ENCODE data around the gene ASIC4.

Gene ASIC4

DNA sequence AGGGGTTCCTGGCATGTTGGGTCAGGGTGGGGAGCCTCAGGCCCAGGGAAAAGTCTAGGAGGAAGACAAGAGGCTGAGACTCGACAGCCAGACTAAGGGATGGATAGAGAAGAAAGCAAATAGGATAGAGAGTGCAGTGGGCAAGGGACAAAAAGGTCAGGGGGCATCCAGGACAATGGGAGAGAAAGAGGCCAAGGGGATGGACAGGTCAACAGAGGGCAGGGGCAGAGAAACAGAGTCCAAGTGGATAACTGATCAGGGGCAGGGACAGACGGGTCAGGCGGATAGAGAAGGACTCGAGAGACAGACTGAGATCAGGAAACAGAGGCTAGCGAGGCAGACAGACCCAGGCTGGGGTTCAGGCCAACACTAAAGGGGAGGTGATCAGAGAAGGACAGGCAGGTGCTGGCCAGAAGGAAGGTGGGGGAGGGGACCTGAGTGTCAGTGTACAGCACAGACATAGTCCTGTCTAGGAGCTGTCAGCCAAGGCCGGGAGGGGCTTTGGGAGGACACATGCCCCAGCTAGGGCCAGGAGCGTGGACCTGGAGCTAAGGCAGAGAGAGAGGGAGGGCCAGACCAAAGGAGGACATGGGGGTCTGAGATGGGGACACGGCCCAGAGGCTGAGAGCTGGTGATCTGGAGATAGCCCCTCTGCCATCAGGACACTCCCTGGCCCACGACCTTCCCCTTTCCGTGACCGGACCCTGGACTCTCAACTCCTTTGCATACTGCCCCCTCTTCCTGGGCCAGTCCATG is 12.2 kb downstream of the ASIC4 start:
- in situ Hi-C loops (cut with MboI; ENCODE audit: low sequenced_read_pairs, unreplicated experiment) = no loop called here
- TF ChIP-seq, protein P1, sequence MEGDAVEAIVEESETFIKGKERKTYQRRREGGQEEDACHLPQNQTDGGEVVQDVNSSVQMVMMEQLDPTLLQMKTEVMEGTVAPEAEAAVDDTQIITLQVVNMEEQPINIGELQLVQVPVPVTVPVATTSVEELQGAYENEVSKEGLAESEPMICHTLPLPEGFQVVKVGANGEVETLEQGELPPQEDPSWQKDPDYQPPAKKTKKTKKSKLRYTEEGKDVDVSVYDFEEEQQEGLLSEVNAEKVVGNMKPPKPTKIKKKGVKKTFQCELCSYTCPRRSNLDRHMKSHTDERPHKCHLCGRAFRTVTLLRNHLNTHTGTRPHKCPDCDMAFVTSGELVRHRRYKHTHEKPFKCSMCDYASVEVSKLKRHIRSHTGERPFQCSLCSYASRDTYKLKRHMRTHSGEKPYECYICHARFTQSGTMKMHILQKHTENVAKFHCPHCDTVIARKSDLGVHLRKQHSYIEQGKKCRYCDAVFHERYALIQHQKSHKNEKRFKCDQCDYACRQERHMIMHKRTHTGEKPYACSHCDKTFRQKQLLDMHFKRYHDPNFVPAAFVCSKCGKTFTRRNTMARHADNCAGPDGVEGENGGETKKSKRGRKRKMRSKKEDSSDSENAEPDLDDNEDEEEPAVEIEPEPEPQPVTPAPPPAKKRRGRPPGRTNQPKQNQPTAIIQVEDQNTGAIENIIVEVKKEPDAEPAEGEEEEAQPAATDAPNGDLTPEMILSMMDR (IDR thresholded peaks at IDR 0.05; ENCODE audit: borderline replicate concordance, control extremely low read depth, extremely low read depth, insufficient read depth, missing control alignments) = no peak
- DNase-seq (ENCODE audit: low spot score) = no peak

DNA sequence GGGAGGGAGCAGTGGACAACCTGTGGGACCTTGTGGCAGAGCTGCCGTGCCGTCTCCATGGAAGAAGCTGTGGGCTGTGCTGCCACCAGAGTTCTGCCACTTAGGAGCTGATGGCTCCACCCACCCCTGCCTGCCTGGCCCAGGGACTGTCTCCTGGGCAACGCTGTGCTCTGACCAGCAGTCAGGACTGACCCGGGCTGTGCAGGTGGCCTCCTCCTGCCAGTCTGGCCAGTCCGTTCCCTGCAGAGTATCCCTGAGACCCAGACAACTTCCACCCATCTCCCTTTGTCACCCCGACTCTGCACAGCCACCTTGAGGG is 12.8 kb downstream of the ASIC4 start:
- TF ChIP-seq, protein P1 (IDR thresholded peaks at IDR 0.05; ENCODE audit: borderline replicate concordance, control extremely low read depth, extremely low read depth, insufficient read depth, missing control alignments) = no peak
- in situ Hi-C loops (cut with MboI; ENCODE audit: low sequenced_read_pairs, unreplicated experiment) = no loop called here
- DNase-seq (ENCODE audit: low spot score) = no peak

DNA sequence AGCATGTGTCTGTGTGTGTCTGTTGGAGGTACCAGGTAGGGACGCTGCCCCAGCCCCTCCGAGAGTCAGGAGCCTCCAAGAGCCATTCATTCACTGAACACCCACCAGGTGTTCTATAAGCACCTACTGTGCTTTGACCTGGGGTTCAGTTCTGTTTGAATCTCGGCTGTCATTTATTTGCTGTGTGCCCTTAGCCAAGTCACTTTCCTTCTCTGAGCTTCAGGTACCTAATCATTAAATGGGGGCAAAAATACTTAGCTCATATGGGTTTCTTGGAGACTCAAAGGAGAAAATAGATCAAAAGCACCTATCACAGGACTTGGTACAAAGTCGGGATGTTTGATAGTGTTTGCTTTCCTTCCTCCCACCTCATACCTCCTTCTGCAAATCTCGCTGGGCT is 13.2 kb downstream of the ASIC4 start:
- TF ChIP-seq, protein P1 (IDR thresholded peaks at IDR 0.05; ENCODE audit: borderline replicate concordance, control extremely low read depth, extremely low read depth, insufficient read depth, missing control alignments) = no peak
- DNase-seq (ENCODE audit: low spot score) = no peak
- in situ Hi-C loops (cut with MboI; ENCODE audit: low sequenced_read_pairs, unreplicated experiment) = no loop called here

DNA sequence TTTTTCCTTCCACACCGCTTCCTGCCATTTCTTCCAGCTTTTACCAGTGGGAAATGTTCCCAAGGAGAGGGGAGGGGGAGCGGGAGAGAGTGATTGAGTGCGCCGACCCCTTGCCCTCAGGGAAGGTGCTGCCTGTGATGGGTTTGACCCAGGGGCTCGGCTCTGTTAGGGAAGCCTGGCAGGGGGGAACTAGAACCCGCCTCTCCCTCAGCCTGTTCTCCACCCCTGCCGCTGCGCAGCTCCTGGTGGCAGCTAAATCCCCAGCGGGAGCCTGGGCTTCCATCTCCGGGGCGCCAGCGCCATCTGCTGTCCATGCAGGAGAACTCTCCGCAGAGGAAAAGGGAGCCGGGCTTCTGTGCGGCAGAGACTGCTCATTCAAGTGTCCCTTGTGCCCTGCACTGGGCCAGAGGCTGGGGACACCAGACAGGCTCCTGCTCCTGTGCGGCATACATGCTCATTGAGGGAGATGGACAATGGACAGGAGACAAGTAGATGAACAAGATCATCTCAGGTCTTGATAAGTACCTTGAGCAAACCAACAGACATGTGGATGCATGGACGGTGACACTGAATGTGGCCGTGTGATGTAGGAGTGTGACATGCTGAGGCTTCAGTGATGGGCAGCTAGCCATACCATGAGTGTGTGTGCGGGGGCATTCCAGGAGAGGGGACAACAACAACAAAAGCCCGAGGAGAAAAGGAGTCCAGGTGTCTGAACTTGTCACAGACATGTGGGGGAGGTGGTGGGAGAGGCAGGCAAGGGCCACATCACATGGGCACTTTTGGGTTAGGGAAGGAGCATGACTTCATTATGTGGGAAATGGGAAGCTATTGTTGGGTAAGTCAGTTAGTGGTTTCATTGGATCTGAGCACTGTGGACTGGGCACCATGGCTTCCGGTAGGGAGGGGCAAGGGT is 16.0 kb downstream of the ASIC4 start:
- TF ChIP-seq, protein P1 (IDR thresholded peaks at IDR 0.05; ENCODE audit: borderline replicate concordance, control extremely low read depth, extremely low read depth, insufficient read depth, missing control alignments) = peak; percentile 87
- peak; percentile 94 for DNase-seq (ENCODE audit: low spot score)
- in situ Hi-C loops (cut with MboI; ENCODE audit: low sequenced_read_pairs, unreplicated experiment) = loop anchor here (5.0 to 10.0 kb wide), 2 partner anchors 128 to 164 kb away; no protein-coding TSS in a partner anchor

DNA sequence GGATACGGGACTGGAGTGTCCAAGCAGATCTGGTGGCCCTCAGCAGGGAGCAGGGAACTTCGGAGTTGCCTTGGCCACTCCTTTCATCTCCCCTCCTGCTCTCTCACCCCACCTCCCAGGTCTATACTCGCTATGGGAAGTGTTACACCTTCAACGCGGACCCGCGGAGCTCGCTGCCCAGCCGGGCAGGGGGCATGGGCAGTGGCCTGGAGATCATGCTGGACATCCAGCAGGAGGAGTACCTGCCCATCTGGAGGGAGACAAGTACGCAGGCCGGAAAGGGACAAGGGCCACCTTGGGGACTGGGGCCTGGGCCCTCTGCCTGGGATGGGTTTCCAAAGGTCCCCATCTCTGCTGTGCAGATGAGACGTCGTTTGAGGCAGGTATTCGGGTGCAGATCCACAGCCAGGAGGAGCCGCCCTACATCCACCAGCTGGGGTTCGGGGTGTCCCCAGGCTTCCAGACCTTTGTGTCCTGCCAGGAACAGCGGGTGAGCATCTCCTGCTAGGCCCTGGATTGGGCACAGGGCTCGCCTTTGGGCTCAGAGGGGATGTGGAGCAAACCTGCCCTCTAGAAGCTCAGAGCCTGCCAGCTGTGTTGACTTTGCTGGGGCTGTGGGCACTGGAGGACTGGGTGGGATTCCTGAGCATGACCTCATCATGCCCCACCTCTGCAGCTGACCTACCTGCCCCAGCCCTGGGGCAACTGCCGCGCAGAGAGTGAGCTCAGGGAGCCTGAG is 17.5 kb downstream of the ASIC4 start:
- in situ Hi-C loops (cut with MboI; ENCODE audit: low sequenced_read_pairs, unreplicated experiment) = loop anchor here (5.0 to 10.0 kb wide), 2 partner anchors 130 to 163 kb away; no protein-coding TSS in a partner anchor
- TF ChIP-seq, protein P1 (IDR thresholded peaks at IDR 0.05; ENCODE audit: borderline replicate concordance, control extremely low read depth, extremely low read depth, insufficient read depth, missing control alignments) = no peak
- no peak for DNase-seq (ENCODE audit: low spot score)

DNA sequence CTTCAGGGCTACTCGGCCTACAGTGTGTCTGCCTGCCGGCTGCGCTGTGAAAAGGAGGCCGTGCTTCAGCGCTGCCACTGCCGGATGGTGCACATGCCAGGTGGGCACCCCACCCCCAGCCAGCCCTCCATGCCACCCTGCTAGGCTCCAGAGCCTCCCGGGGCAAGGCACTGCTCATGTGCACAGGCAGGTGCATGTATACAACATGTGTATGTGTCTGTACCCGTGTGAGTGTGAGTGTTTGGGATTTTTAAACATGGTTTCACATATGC is 18.0 kb downstream of the ASIC4 start:
- TF ChIP-seq, protein P1 (IDR thresholded peaks at IDR 0.05; ENCODE audit: borderline replicate concordance, control extremely low read depth, extremely low read depth, insufficient read depth, missing control alignments) = no peak
- no peak for DNase-seq (ENCODE audit: low spot score)
- in situ Hi-C loops (cut with MboI; ENCODE audit: low sequenced_read_pairs, unreplicated experiment) = loop anchor here (5.0 to 10.0 kb wide), 2 partner anchors 130 to 162 kb away; no protein-coding TSS in a partner anchor
